SK-N-SH treated with all-trans-retinoic acid at 6 μM for 48 hours (cell line): ENCODE data around the gene ZNF488.

Experiments used
- ATAC-seq: fragments of 200-7000 bp; cut with Tn5 transposase; 3 replicates; pipeline ENCODE4 v1.9.1; 2020; ENCODE audit warnings: mild to moderate bottlenecking, moderate library complexity
- ARNTL ChIP-seq: fragments of 450-650 bp; formaldehyde crosslinking; IDR thresholded peaks from 2 replicates; pipeline ENCODE4 v1.5.0; 2020; ENCODE audit warnings: low read depth, mild to moderate bottlenecking, moderate library complexity, borderline replicate concordance
- BACH2 ChIP-seq: fragments of 250-450 bp; sonication (Bioruptor Pico); IDR thresholded peaks from 2 replicates; pipeline ENCODE4 v1.9.0; 2021; ENCODE audit warnings: mild to moderate bottlenecking, borderline replicate concordance
- CREB5 ChIP-seq: fragments of 250-450 bp; sonication (Bioruptor Pico); IDR thresholded peaks from 2 replicates; pipeline ENCODE4 v1.5.1; 2020; ENCODE audit warnings: low read depth, mild to moderate bottlenecking, moderate library complexity
- CSDC2 ChIP-seq: fragments of 250-450 bp; sonication (Bioruptor Pico); IDR thresholded peaks from 2 replicates; pipeline ENCODE4 v1.5.0; 2020; ENCODE audit warnings: mild to moderate bottlenecking, moderate library complexity
- CSRNP3 ChIP-seq: fragments of 250-450 bp; sonication (Bioruptor Pico); IDR thresholded peaks from 2 replicates; pipeline ENCODE4 v1.5.1; 2021; ENCODE audit warnings: mild to moderate bottlenecking, moderate library complexity
- ESRRG ChIP-seq: fragments of 250-450 bp; sonication (Bioruptor Pico); IDR thresholded peaks from 2 replicates; pipeline ENCODE4 v1.6.1; 2021; ENCODE audit warnings: mild to moderate bottlenecking
- GLIS3 ChIP-seq: fragments of 250-450 bp; sonication (Bioruptor Pico); IDR thresholded peaks from 2 replicates; pipeline ENCODE4 v1.5.0; 2020; ENCODE audit warnings: mild to moderate bottlenecking, moderate library complexity
- ISL1 ChIP-seq: fragments of 250-450 bp; sonication (Bioruptor Pico); IDR thresholded peaks from 2 replicates; pipeline ENCODE4 v2.1.2; 2022; ENCODE audit warnings: mild to moderate bottlenecking, moderate library complexity
- PATZ1 ChIP-seq: fragments of 250-450 bp; sonication (Bioruptor Pico); IDR thresholded peaks from 2 replicates; pipeline ENCODE4 v1.8.0; 2020; ENCODE audit warnings: mild to moderate bottlenecking, moderate library complexity, borderline replicate concordance
- PPARA ChIP-seq: fragments of 250-450 bp; sonication (Bioruptor Pico); IDR thresholded peaks from 2 replicates; pipeline ENCODE4 v1.5.0; 2020; ENCODE audit warnings: mild to moderate bottlenecking, borderline replicate concordance
- TCF4 ChIP-seq: fragments of 250-450 bp; sonication (Bioruptor Pico); IDR thresholded peaks from 2 replicates; pipeline ENCODE4 v1.8.0; 2021; ENCODE audit warnings: mild to moderate bottlenecking, moderate library complexity, borderline replicate concordance
- TOX ChIP-seq: fragments of 250-450 bp; sonication (Bioruptor Pico); IDR thresholded peaks from 2 replicates; pipeline ENCODE4 v1.8.0; 2021; ENCODE audit warnings: mild to moderate bottlenecking, moderate library complexity, borderline replicate concordance
- TSHZ2 ChIP-seq: fragments of 250-450 bp; sonication (Bioruptor Pico); IDR thresholded peaks from 2 replicates; pipeline ENCODE4 v1.5.0; 2020; ENCODE audit warnings: mild to moderate bottlenecking, moderate library complexity
- ZC3H10 ChIP-seq: fragments of 250-450 bp; sonication (Bioruptor Pico); IDR thresholded peaks from 2 replicates; pipeline ENCODE4 v1.5.1; 2021; ENCODE audit warnings: mild to moderate bottlenecking, moderate library complexity
- ZFP3 ChIP-seq: fragments of 250-450 bp; sonication (Bioruptor Pico); IDR thresholded peaks from 2 replicates; pipeline ENCODE4 v1.5.0; 2020; ENCODE audit warnings: mild to moderate bottlenecking, moderate library complexity
- ZFP30 ChIP-seq: fragments of 450-650 bp; formaldehyde crosslinking; IDR thresholded peaks from 2 replicates; pipeline ENCODE4 v1.5.0; 2022; ENCODE audit warnings: mild to moderate bottlenecking, moderate library complexity

ZNF488 gene

GRCh38 chr10:47369251-47369894 is 14.7 kb downstream of the ZNF488 start:
- ATAC-seq = no peak

GRCh38 chr10:47368431-47369180 is 15.5 kb downstream of the ZNF488 start:
- TF ChIP-seq ZC3H10 (CRISPR knock-in tag) = no peak
- no peak for TF ChIP-seq ZFP3 (CRISPR knock-in tag)
- no peak for TF ChIP-seq ISL1 (CRISPR knock-in tag)
- ATAC-seq = no peak

More at GRCh38 chr10:47369251-47369894, 14.7 kb downstream of the ZNF488 start:
- TF ChIP-seq TCF4 (CRISPR knock-in tag) (no peak), ARNTL (CRISPR knock-in tag) (no peak), CSRNP3 (CRISPR knock-in tag) (no peak), ISL1 (CRISPR knock-in tag) (no peak), BACH2 (CRISPR knock-in tag) (no peak)

GRCh38 chr10:47367646-47368045 is 16.4 kb downstream of the ZNF488 start:
- TF ChIP-seq ESRRG (no peak), CREB5 (CRISPR knock-in tag) (no peak), CSRNP3 (CRISPR knock-in tag) (no peak), TCF4 (CRISPR knock-in tag) (no peak), PPARA (CRISPR knock-in tag) (no peak), CSDC2 (CRISPR knock-in tag) (no peak), ARNTL (CRISPR knock-in tag) (no peak), TSHZ2 (CRISPR knock-in tag) (no peak), ZFP3 (CRISPR knock-in tag) (no peak), ZFP30 (CRISPR knock-in tag) (no peak), GLIS3 (no peak), TOX (CRISPR knock-in tag) (no peak), BACH2 (CRISPR knock-in tag) (no peak), PATZ1 (CRISPR knock-in tag) (no peak)
- ATAC-seq = no peak
